PFSK-1 (cell line): ENCODE measurements around the gene SMIM21.

Source experiments
- FOXP2 ChIP-seq: optimal IDR thresholded peaks from 2 replicates; pipeline ENCODE3; 2011; ENCODE audit warnings: borderline replicate concordance, control low read depth, inconsistent platforms; ENCODE audit not compliant: insufficient read depth; ENCODE audit errors: extremely low read length, extremely low read depth
- POLR2AphosphoS5 ChIP-seq: IDR thresholded peaks from 2 replicates; pipeline ENCODE4 v1.6.1; 2012; ENCODE audit warnings: low read depth, mild to moderate bottlenecking, control low read depth, low read length, moderate library complexity
- SIN3A ChIP-seq: IDR thresholded peaks from 2 replicates; pipeline ENCODE4 v1.6.1; 2012; ENCODE audit warnings: mild to moderate bottlenecking, low read length, moderate library complexity, borderline replicate concordance; ENCODE audit not compliant: insufficient read depth
- TAF1 ChIP-seq: IDR thresholded peaks from 2 replicates; pipeline ENCODE4 v1.6.1; 2012; ENCODE audit warnings: low read length, control low read depth, borderline replicate concordance; ENCODE audit not compliant: insufficient read depth
- TF ChIP-seq, protein P1 (sequence below), 2 experiments: IDR thresholded peaks; 2 replicates each; pipeline versions ENCODE4 v1.6.1 to v1.8.0; 2011 to 2012; ENCODE audit warnings: low read depth in 2 of 2, low read length in 2 of 2, control low read depth in 1 of 2, inconsistent platforms in 1 of 2, mild to moderate bottlenecking in 1 of 2, moderate library complexity in 1 of 2; ENCODE audit not compliant: insufficient read depth in 1 of 2

SMIM21 gene

DNA sequence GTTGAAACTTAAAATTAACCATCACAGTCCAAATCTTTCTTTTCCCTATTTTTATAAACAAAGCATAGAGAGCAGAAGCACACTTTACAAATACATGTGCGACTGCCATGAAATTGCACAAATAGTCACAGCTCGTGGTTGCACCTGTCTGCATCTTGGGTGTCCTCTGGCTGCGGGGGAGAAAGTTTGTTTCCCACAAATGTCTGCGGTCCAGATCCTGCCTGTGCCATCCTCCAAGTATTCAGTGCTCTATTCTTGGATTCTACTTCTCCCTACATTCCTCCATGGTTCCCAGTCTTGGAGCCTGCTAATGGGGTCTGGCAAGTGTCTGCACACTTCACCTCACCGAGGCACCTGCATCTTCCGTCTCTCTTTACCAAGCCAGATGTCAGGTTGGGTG is 52.2 kb downstream of the SMIM21 start:
- TF ChIP-seq POLR2AphosphoS5 (no peak), TAF1 (no peak), SIN3A (no peak), FOXP2 (no peak)
- TF ChIP-seq, protein P1, sequence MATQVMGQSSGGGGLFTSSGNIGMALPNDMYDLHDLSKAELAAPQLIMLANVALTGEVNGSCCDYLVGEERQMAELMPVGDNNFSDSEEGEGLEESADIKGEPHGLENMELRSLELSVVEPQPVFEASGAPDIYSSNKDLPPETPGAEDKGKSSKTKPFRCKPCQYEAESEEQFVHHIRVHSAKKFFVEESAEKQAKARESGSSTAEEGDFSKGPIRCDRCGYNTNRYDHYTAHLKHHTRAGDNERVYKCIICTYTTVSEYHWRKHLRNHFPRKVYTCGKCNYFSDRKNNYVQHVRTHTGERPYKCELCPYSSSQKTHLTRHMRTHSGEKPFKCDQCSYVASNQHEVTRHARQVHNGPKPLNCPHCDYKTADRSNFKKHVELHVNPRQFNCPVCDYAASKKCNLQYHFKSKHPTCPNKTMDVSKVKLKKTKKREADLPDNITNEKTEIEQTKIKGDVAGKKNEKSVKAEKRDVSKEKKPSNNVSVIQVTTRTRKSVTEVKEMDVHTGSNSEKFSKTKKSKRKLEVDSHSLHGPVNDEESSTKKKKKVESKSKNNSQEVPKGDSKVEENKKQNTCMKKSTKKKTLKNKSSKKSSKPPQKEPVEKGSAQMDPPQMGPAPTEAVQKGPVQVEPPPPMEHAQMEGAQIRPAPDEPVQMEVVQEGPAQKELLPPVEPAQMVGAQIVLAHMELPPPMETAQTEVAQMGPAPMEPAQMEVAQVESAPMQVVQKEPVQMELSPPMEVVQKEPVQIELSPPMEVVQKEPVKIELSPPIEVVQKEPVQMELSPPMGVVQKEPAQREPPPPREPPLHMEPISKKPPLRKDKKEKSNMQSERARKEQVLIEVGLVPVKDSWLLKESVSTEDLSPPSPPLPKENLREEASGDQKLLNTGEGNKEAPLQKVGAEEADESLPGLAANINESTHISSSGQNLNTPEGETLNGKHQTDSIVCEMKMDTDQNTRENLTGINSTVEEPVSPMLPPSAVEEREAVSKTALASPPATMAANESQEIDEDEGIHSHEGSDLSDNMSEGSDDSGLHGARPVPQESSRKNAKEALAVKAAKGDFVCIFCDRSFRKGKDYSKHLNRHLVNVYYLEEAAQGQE (IDR thresholded peaks at IDR 0.05; ENCODE audit: insufficient read depth in 1 of 2, low read depth in 2 of 2, low read length in 2 of 2), result no peak

DNA sequence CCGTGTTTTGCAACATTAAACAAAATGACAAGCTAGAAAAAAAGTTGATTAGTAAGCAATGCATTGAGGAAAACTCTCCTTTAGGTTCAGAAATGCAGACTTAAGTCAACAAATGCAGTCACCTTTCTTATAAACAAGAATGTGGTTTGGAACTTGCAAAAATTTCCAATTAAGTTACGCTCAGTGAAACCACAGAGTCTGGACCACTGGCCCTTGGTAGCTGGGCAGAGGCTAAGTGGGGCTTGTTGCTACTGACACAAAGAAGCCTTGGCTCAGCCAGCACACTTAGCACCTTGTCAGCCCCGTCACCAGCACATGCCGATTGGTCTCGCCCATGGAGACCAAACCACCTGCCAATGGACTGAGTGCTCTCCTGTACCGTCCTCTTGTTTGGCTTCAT is 53.0 kb downstream of the SMIM21 start:
- TF ChIP-seq TAF1, result no peak
- no peak for TF ChIP-seq FOXP2
- TF ChIP-seq SIN3A, result no peak
- TF ChIP-seq, protein P1 (IDR thresholded peaks at IDR 0.05; ENCODE audit: insufficient read depth in 1 of 2, low read depth in 2 of 2, low read length in 2 of 2), result no peak
- TF ChIP-seq POLR2AphosphoS5, result no peak

DNA sequence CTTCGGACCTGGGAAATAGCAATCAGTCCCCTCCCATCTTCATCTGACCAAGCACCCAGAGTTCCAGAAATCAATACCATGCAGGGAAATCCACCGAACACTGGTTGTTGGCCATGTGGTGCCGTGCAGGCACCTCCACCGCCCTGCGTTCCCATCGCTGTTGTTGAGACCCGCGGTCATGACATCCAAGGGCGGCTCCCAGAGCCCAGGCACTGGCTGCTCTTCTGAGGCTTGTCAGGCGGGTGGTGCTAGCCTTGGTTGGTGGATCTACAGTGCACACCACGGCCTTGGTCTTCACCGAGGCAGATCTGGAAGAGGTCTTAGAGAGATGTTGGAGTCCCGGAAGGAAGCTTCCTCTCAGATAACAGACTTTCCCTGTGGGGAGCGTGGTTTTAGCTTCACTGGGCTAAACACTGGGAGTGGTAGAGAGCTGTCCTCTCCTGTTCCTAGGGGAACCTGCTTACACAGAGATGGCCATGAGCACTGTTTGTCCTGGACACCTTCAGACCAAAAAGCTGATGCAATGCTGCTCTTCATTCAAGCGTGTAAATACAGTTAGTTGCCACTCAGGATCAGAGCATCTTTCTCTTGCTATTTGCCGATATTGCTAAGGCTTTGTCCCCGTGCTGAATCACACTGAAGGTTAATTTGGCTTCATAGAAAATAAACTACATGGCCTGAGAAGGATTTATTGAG is 58.3 kb downstream of the SMIM21 start:
- no peak for TF ChIP-seq POLR2AphosphoS5
- TF ChIP-seq TAF1, result no peak
- no peak for TF ChIP-seq FOXP2
- no peak for TF ChIP-seq SIN3A
- TF ChIP-seq, protein P1 (IDR thresholded peaks at IDR 0.05; ENCODE audit: insufficient read depth in 1 of 2, low read depth in 2 of 2, low read length in 2 of 2), result no peak

DNA sequence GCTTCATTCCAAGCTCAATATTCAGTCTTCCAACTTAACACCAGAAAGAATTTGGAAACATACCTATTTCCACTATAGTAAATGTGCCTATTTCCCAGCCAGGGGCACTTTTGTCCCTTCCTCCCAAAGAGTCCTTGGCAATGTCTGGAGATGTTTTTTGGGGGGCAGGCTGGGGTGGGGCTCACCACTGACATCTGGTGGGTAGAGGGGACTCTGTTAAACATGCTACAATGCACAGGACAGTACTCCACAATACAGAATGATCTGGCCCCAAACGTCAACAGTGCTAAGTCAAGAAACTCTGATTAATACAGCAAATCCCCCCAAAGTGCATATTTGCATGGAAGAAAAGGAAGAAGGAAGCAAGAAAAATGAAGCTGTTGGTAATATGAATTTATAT is 61.7 kb downstream of the SMIM21 start:
- no peak for TF ChIP-seq FOXP2
- TF ChIP-seq TAF1, result no peak
- no peak for TF ChIP-seq SIN3A
- TF ChIP-seq POLR2AphosphoS5, result no peak
- TF ChIP-seq, protein P1 (IDR thresholded peaks at IDR 0.05; ENCODE audit: insufficient read depth in 1 of 2, low read depth in 2 of 2, low read length in 2 of 2), result no peak

DNA sequence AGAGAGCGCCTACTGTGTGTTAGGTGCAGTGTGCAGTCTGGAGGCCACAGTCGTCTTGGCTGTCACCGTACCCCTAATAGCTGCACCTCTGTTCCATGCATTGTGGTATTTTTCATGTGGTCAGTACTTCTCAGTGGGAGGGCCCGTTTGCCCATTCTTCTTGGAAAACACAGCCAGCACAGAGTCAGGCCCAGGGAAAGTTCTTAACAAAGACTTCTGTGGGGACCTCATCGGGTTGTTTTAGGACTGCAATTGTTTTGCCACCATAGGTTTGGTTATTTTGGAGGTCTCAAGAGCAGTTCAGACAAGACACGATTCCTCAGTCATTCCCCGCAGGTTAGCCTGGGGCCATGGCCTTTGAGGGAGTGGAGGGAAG is 62.3 kb downstream of the SMIM21 start:
- TF ChIP-seq, protein P1 (IDR thresholded peaks at IDR 0.05; ENCODE audit: insufficient read depth in 1 of 2, low read depth in 2 of 2, low read length in 2 of 2), result no peak
